ENCODE data around the gene HSD11B1L.
"Not testable (repeated sequence)": the region's sequence is repeated elsewhere in the genome, so short reads cannot be mapped to it uniquely, and the experiment has no call there.

Gene HSD11B1L

DNA sequence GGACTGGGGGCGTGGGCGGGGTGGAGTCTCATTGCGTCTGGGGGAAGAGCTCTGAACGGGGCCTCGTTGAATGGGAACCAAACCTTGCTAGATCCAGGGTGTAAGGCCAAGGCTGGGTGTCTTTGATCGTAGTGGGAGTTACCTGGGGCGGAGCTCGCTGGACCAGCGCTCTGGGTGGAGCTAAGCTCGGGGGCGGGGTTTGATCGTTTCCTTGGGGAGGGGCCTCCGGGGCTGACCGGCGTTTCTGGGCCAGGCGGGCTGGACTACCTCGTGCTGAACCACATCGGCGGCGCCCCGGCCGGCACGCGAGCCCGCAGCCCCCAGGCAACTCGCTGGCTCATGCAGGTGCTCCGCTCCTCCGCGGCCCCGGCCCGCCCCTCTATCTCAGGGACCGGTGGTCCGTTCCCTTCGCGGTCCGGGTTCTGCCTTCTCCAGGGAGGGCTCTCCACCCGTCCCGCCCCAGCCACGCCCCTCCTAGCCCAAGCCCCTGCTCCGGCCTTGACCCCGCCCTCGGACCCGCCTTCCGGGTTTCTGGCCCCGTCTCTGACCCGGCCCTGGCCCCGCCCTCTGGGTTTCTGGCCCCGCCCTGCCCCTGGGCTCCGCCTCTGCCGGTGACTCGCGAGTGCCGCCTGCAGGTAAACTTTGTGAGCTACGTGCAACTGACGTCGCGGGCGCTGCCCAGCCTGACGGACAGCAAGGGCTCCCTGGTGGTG is 6.0 kb downstream of the HSD11B1L start:
- peak; percentile 92 to 93 for DNase-seq (ENCODE audit: low read depth in 2 of 2, low spot score in 1 of 2)

- DNase-seq (ENCODE audit: low read depth in 2 of 2, low spot score in 1 of 2) = no peak
Observed at GRCh38 chr19:5687360-5688198, 6.8 kb downstream of the HSD11B1L start.

DNA sequence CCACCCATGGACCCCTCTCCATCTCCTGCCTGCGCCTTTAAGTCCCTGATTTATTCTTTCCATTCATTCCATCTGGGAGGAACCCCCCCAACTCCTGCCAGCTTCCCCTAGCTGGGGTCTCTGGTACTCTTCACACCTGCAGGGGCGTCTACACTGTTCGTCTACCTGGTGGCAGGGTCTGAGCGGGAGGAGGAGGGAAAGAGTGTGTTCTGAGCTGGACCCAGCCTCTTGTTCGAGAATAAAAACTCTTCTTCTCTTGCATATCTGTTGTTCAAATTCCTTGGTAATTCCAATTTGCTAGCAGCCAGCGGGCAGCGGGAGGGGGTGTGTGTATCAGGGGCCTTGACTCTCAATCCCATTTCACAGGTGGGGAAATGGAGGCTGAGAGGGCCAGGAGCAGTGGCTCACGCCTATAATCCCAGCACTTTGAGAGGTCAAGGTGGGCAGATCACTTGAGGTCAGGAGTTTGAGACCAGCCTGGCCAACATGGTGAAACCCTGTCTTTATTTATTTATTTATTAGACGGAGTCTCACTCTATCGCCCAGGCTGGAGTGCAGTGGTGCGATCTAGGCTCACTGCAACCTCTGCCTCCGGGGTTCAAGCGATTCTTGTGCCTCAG is 7.5 kb downstream of the HSD11B1L start:
- not testable (repeated sequence) for DNase-seq (ENCODE audit: low read depth in 2 of 2, low spot score in 1 of 2)

GRCh38 chr19:5690125-5690954 is 9.5 kb downstream of the HSD11B1L start, which contains the start of gene RPL36:
TSS of gene RPL36 (plus strand) at chr19:5690295. CDS start at chr19:5690508, 213 bp downstream.
- DNase-seq (ENCODE audit: low read depth in 2 of 2, low spot score in 1 of 2) = peak; percentile 98 to 99

DNA sequence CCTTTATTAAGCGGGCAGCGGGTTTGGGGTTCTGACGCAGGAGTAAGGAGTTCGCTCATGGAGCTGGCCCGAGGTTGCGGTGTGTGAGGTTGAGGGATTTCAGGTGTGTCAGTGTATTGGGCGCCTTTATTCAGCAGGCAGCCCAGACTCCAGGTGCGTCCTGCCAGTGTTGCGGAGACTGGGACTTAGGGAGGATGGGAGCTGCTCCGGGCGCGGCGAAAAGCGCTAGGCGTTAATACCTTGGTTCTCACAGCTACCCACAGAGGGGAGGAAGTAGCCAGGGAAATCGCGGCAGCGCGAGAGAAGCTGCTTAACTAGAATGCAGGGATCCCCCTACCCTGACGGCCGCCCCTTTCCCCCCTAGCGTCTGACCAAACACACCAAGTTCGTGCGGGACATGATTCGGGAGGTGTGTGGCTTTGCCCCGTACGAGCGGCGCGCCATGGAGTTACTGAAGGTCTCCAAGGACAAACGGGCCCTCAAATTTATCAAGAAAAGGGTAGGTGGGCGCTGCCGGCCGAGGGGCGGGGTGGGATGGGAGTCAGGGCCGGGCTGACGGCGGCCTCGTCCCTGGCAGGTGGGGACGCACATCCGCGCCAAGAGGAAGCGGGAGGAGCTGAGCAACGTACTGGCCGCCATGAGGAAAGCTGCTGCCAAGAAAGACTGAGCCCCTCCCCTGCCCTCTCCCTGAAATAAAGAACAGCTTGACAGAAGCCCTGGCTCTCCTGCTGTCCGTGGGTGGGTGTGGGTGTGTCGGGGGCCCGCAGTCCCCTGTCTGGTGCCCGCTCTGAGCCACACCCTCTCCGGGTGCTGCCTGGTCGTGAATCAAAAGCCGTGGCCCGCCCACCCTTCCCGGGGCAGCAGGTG is 10.4 kb downstream of the HSD11B1L start:
- no peak for DNase-seq (ENCODE audit: low read depth in 2 of 2, low spot score in 1 of 2)

GRCh38 chr19:5691822-5692722 is 11.2 kb downstream of the HSD11B1L start:
- DNase-seq (ENCODE audit: low read depth in 2 of 2, low spot score in 1 of 2) = no peak

DNA sequence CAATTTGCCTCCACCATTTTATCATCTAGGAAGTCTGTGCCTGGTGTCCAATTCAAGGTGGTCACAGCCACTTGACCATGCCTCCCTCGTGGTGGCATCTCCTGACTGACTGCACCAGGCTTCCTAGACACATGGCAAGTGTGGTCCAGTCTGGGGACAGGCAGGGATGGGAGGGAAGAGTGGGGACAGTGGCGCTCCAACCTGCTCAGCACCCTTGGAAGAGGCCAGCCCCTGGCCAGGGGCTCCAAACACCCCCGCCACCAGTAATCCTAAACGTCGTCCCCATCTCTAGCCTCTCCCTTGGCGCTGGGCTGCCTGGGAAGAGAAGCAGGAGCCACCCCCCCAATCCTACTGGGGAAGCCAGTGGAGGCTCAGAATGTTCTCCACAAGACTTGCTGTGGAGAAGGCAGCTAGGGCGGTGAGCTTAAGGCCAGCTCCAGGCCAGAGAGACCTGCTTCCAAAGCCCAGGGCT is 11.9 kb downstream of the HSD11B1L start:
- no peak for DNase-seq (ENCODE audit: low read depth in 2 of 2, low spot score in 1 of 2)

GRCh38 chr19:5693195-5694166 is 12.7 kb downstream of the HSD11B1L start:
- DNase-seq (ENCODE audit: low read depth in 2 of 2, low spot score in 1 of 2) = no peak

GRCh38 chr19:5694167-5694955 is 13.5 kb downstream of the HSD11B1L start:
- no peak for DNase-seq (ENCODE audit: low read depth in 2 of 2, low spot score in 1 of 2)

DNA sequence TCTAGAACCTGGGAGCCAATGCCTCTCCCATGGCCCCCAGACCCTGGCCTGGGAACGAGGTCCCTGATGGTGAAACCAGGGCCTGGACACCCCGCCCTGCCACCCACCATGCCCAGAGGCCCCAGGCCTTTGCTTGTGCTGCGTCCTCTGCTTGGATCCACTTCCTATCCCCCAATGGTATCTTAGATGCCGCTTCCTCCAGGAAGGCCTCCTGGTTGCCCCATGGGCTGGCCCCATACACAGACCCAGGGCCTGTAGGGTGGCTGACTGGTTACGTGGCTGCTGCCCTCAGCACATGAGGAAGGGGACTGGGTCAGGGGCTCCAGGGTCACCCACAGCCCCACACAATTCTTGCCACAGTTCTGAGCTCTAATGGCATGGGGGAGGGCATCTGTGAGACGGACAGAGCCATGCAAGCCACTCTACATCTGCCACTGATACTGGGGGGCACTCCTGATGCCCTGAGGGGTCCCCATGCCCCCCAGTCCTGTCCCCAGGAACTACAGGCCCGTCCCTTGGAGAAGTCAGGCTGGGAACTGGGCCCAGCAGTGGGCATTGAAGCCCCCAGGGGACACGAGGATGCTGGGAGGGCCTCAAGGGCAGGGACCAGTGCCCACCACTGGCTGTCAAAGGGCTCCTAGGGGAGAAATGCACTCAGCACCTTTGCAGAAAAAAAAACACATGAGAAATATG is 14.3 kb downstream of the HSD11B1L start:
- no peak for DNase-seq (ENCODE audit: low read depth in 2 of 2, low spot score in 1 of 2)

- DNase-seq (ENCODE audit: low read depth in 2 of 2, low spot score in 1 of 2) = no peak
Observed at GRCh38 chr19:5695649-5696195, 14.9 kb downstream of the HSD11B1L start.

GRCh38 chr19:5696196-5697021 is 15.6 kb downstream of the HSD11B1L start:
- no peak for DNase-seq (ENCODE audit: low read depth in 2 of 2, low spot score in 1 of 2)

DNA sequence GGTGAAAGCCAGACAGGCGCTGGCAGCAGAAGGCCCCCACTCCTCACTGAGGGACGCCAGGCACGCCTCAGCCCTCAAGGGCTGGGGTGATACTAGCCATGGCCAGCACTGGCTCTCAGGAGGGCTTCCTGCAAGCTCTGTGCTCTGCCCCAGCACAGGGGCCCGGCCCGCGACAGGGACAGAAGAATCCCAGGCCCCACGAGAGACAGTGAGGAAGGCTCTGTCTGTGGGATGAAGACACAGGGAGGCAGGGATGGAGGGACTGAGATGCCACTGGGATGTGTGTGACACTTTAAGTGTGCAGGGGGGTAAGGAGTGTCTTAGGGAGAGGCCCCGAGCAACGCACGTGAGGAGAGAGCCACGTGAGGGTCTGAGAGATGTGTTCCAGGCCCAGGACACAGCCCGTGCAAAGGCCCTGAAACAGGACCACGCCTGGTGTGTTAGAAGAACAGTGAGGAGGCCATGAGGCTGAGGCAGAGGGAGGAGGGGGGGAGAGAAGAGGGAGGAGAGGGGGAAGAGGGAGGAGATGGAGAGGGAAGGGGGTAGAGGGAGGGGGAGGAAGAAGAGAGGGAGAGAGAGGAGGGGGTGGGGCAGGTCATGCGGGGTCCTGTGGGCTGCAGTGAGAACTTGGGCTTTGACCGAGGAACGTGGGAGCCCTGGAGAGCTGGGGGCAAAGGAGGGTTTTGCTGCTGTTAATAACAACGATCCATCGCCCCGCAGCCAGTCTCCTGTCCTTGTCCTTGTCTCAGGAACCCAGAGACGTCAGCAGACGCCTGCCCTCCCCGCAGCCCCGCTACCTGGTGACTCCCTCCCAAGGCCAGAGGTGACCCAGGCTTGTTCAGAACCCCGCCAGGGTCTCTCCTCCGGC is 16.4 kb downstream of the HSD11B1L start:
- DNase-seq (ENCODE audit: low read depth in 2 of 2, low spot score in 1 of 2) = no peak
